CD4-positive, alpha-beta T cell treated with Interleukin-4 for 4 hours (primary cell): Measurements from ENCODE around the gene DCP1A.
"Not testable (repeated sequence)": the region's sequence is repeated elsewhere in the genome, so short reads cannot be mapped to it uniquely, and the experiment has no call there.

Source experiments
- DNase-seq: peaks from one replicate; pipeline ENCODE4 v3.0.0-alpha.2; 2020

DCP1A gene

GRCh38 chr3:53261712-53262111 lies 85.6 kb downstream of the DCP1A start:
- DNase-seq: no peak

GRCh38 chr3:53260286-53260785 lies 87.0 kb downstream of the DCP1A start:
- no peak for DNase-seq

GRCh38 chr3:53259427-53260259 lies 87.7 kb downstream of the DCP1A start:
- DNase-seq: no peak

GRCh38 chr3:53258600-53259426 lies 88.5 kb downstream of the DCP1A start:
- DNase-seq: no peak

- no peak for DNase-seq
Observed at GRCh38 chr3:53257465-53257864, 89.9 kb downstream of the DCP1A start.

- no peak for DNase-seq
Observed at GRCh38 chr3:53256704-53257055, 90.7 kb downstream of the DCP1A start.

- DNase-seq: peak; percentile 76
Observed at GRCh38 chr3:53255775-53256703, 91.3 kb downstream of the DCP1A start, which contains the start of gene TKT. TKT (minus strand) TSS chr3:53256022; CDS start chr3:53255942, 80 bp downstream.

GRCh38 chr3:53255423-53255774 lies 91.9 kb downstream of the DCP1A start:
- no peak for DNase-seq

GRCh38 chr3:53254509-53255422 lies 92.6 kb downstream of the DCP1A start:
- peak; percentile 43 for DNase-seq

- DNase-seq: no peak
Observed at GRCh38 chr3:53253707-53254508, 93.4 kb downstream of the DCP1A start.

GRCh38 chr3:53252947-53253322 lies 94.4 kb downstream of the DCP1A start:
- not testable (repeated sequence) for DNase-seq

GRCh38 chr3:53252096-53252946 lies 95.0 kb downstream of the DCP1A start:
- DNase-seq: no peak

- no peak for DNase-seq
Observed at GRCh38 chr3:53250881-53251605, 96.3 kb downstream of the DCP1A start.

GRCh38 chr3:53250453-53250852 lies 96.9 kb downstream of the DCP1A start:
- no peak for DNase-seq

- DNase-seq: no peak
Observed at GRCh38 chr3:53248161-53248560, 99.2 kb downstream of the DCP1A start.

GRCh38 chr3:53247619-53248018 lies 99.7 kb downstream of the DCP1A start:
- no peak for DNase-seq

GRCh38 chr3:53244271-53244670 lies 103.1 kb downstream of the DCP1A start:
- no peak for DNase-seq

GRCh38 chr3:53243785-53244184 lies 103.6 kb downstream of the DCP1A start:
- no peak for DNase-seq

- no peak for DNase-seq
Observed at GRCh38 chr3:53243165-53243564, 104.2 kb downstream of the DCP1A start.
